ENCODE results near the gene SPINT3. TPM values are rescaled to one million over a fixed set of nuclear protein-coding genes. Genes with fewer than 3 reads are reported as not detected.

SPINT3 gene, protein sequence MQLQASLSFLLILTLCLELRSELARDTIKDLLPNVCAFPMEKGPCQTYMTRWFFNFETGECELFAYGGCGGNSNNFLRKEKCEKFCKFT
- not detected for total RNA-seq

GRCh38 chr20:45515147-45515913 lies at the start of gene SPINT3:
Gene SPINT3, minus strand, starts transcription at chr20:45515622. Its CDS starts 14 bp downstream, at chr20:45515608.

DNA sequence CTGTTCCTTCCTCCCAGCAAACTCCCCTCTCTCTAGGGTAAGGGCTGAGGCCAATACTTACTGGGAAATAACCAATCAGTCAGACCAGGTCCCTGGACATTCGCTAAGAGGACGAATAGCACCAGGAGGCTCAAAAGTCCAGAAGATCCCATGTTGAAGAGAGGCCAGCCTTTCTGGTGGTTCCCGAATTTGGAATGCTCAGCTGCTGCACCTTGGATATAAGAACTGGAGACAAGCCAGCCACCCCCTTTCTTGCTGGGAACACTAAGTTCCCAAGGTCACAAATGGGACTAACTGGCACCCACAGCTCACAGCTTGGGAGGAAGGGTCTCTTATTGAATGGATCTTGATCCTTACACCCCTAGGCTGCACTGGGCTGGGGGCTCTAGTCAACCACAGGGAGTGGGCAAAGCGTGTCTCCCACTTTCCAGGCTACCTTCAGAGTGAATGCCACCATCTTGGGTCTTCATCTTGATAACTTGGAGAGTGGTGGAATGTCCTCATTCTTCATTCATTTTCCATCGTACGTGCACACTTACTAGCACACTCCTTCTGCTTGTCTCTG lies 31.9 kb upstream of the SPINT3 start, which contains the start of gene EPPIN:
TSS of gene EPPIN (minus strand) at position 196 of the 565 bp plus-strand sequence. CDS start at position 152, 44 bp downstream.

GRCh38 chr20:45539382-45539781 lies 24.0 kb upstream of the SPINT3 start, which contains the start of gene WFDC6:
Gene WFDC6, minus strand, starts transcription at chr20:45539482. Its CDS starts 75 bp downstream, at chr20:45539407.

GRCh38 chr20:45469336-45470261 lies 45.8 kb downstream of the SPINT3 start, which contains the start of gene WFDC2:
Gene WFDC2, plus strand, starts transcription at chr20:45469753. Its CDS starts 29 bp downstream, at chr20:45469782.

Small RNA genes lying within 50 kb of the gene (small RNA-seq; reads per million reads assigned to genes)
- not detected for gene AL031663.1
- not detected for gene HSPD1P21
- gene RNA5SP485: not detected

Other genes starting within 250 kb of the SPINT3 start
- not detected for gene RBPJL, start 208.8 kb downstream of the SPINT3 start, total RNA-seq
- 4.8 TPM for gene MATN4, start 207.3 kb downstream of the SPINT3 start, total RNA-seq
- gene SDC4, start 167.2 kb downstream of the SPINT3 start, total RNA-seq: 5.3 TPM
- gene SYS1, start 152.5 kb downstream of the SPINT3 start, total RNA-seq: 39.4 TPM
- not detected for gene TP53TG5, start 137.3 kb downstream of the SPINT3 start, total RNA-seq
- 15.9 TPM for gene DBNDD2, start 107.3 kb downstream of the SPINT3 start, total RNA-seq
- gene PIGT, start 99.5 kb downstream of the SPINT3 start, total RNA-seq: 25.8 TPM
- 9.0 TPM for gene WFDC2, start 45.9 kb downstream of the SPINT3 start, total RNA-seq
- gene WFDC6, start 23.9 kb upstream of the SPINT3 start, total RNA-seq: not detected
- gene EPPIN, start 31.8 kb upstream of the SPINT3 start, total RNA-seq: not detected
- not detected for gene WFDC8, start 63.7 kb upstream of the SPINT3 start, total RNA-seq
- not detected for gene WFDC10A, start 114.1 kb upstream of the SPINT3 start, total RNA-seq
- gene WFDC9, start 115.7 kb upstream of the SPINT3 start, total RNA-seq: not detected
- not detected for gene WFDC11, start 154.6 kb upstream of the SPINT3 start, total RNA-seq
- gene WFDC13, start 186.4 kb upstream of the SPINT3 start, total RNA-seq: not detected
- gene WFDC10B, start 189.4 kb upstream of the SPINT3 start, total RNA-seq: not detected
- gene SPINT4, start 206.7 kb upstream of the SPINT3 start, total RNA-seq: not detected

Data from diencephalon (tissue), 1 donor.